GM19467 (cell line): ENCODE results near the gene TMEM151A.
"Not testable (repeated sequence)": the region's sequence is repeated elsewhere in the genome, so short reads cannot be mapped to it uniquely, and the experiment has no call there.

Experiments used
- ATAC-seq: cut with Tn5 transposase; IDR thresholded peaks from one replicate; pipeline ENCODE4 v1.9.1; 2021; ENCODE audit warnings: mild to moderate bottlenecking, moderate library complexity; ENCODE audit not compliant: unreplicated experiment

TMEM151A gene

GRCh38 chr11:66297610-66298009 lies 5.9 kb downstream of the TMEM151A start:
- no peak for ATAC-seq

DNA sequence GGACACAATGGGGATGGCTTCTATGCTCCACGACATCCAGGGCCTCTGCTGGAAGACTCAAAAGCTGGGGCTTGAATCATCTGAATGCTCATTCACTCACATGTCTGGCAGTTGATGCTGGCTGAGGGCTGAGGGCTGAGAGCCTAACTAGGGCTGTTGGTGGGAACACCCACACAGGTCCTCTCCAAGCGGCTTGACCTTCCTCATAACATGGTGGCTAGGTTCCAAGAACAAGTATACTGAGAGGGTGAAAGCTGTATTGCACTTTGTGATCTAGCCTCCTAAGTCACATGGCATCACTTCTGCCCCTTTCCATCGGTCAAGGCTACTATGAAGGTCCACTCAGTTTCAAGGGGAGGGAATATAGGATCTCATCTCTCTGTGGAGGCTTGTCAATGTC lies 7.5 kb downstream of the TMEM151A start:
- ATAC-seq: no peak

DNA sequence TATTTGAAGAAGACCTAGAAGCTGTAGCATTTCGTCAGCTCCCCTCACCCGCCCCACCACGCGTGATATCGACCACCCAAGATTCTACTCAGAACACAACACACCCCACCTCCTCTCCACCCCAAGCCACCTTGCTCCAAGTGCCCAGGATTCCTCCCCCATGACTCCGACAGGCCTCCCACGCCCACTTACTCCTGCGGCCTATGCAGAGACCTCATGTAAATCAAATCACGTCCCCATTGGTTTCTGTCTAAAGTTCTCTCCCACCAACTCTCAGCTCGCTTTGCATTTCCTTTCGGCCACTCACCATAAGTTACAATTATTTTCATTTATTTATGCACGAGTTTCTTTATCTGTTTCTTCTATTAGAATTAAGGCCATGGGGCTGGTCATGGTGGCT lies 11.0 kb downstream of the TMEM151A start:
- no peak for ATAC-seq

DNA sequence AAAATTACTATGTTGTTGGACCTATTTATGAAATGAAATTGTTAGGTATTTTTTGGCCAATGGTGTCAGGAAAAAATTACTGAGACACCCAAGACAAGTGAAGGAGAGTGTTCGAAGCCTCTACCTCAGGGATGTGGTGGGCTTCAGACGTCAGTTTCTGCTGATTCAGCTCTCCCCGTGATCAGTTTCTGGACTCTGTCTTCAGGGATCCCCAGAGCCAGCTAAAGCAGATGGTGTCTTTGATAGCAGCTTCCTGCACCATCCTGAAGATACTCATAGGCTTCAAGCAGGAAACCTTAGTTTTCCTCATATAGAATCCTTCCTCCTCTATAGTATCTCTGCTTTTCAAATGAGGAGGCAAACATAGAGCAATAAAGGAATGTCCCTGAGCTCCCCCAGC lies 17.8 kb downstream of the TMEM151A start:
- ATAC-seq: no peak

DNA sequence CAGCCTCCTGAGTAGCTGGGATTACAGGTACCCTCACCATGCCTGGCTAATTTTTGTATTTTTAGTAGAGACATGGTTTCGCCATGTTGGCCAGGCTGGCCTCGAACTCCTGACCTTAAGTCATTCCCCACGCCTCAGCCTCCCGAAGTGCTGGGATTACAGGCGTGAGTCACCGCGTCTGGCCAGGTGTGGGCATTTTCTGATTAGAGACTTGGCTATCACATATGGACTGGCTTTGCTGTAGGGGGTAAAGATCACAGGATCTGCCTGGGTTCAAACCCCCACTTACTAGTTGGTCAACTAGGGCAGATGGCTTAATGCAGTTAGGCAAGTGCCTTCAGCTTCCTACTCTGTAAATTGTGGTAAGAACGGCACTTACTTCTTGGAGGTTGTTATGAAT lies 18.6 kb downstream of the TMEM151A start:
- ATAC-seq: no peak

DNA sequence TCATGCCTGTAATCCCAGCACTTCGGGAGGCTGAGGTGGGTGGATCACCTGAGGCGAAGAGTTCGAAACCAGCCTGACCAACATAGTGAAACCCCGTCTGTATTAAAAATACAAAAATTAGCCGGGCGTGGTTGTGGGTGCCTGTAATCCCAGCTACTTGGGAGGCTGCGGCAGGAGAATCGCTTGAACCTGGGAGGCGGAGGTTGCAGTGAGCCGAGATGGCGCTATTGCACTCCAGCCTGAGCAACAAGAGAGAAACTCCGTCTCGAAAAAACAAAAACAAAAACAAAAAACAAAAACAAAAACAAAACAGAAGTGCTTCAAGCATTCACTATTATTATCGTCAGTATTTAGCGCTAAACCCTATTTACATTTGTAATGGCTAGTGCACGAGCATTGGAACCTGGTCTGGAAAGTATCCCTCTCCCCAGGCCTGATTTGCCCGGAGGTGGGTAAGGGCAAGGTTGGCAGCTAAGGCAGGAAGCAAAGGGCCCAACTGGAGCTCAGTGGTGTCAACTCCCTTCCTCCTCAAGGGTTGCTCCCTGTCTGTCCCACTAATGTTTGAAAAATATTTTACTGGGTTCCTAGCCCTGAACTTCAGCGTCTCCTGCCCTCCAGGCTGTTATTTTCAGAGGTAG lies 19.2 kb downstream of the TMEM151A start:
- not testable (repeated sequence) for ATAC-seq

DNA sequence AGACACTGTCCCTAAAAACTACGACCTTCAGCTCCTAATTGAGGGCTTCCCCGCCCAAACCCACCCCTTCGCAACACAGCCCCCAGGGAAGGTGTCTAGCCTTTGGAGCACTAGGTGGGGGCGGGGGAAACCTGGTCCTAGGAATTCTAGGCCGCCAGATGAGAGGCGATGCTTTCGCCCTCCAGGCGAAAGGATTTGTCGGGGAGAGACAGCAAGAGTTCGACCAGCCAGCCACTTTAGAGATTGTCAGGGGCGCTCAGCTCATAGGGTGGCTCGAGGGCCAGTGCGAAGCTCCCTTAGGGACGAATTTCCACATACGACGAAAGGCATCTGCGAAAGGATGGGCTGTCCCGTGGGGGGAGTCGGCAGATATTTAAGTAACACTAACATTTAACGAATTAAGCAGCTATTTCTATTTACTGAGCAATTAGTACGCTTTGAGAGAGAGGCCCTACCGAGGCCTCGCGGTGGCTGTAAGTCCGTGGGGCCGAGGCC lies 19.8 kb downstream of the TMEM151A start:
- ATAC-seq: no peak

GRCh38 chr11:66311965-66312548 lies 20.4 kb downstream of the TMEM151A start:
- ATAC-seq: peak; percentile 70

DNA sequence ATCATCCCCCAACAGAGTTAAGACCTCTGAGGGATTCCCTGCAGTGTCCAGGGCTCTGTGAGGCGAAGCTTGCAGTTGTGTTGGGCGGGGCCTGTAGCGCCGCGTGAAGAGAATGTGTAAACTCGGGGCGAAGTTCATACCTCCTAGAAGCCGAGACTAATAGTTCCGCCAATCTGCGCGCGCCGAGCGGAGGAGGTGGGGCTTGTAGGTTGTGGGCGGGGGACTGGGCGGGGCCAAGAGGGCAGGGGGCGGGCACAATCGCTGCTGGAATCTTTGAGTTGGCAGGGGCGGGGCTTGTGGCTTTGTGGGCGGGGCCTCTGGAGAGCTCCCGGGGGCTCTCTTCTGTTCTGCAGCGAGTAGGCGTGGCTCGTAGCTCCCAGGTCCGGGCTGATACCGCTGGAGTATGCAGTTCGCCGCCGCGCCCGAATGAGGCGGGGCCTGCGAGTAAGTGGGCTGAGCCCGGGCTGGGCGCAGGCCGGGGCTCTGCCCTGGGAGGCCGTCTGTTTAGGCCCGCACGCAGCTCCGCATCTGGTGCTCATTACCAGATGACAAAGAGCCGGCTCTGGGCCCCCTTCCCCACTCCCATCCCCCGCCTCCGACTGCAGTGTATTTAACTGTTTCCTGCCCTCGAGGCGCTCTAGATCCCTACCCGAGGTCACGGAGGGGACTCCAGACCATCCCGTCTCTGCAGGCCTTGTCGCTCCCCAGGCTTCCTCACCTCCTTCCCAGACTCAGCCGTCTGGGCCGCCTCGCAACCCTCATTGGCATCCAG lies 21.0 kb downstream of the TMEM151A start:
- peak; percentile 42 for ATAC-seq

DNA sequence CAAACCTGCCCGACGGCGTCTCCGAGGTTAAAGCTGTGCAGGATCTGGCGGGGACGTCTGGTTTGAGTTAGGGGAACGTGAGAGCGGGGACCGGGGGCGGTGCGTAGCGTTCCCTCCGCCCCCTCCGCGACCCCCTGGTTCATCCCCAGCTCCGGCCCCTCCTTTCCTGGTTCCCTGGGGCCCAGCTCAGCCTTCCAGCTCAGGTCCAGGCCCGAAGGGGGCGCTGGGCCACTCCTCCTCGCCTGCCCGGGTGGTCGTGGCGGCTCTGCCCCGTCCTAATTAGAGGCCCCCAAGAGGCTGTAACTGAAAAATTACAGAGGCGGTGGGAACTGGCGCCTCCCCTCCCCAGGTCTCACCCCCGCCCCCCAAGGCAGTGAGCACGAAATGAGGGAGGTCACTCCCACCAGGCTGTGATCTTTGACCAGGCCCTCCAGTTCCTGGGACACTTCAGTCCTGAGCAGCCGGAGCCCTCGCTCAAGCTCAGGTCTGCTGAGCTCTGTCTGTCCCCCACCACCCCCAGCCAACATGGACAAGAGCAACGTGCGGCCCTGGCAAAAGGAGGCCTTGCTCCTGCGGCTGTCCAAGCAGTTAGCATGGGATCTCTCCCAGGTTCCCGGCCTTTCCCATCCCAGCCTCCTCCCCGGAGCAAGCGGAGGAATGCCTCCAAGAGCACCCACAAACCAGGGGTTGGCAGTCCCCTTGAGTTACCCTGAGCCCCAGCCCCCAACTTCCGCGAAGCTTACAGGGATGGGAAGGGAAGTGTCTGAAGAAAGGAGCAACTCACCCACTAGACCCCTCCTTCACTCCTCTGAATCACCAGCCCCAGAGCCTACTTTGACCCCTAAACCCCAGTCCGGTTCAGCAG lies 21.9 kb downstream of the TMEM151A start:
- ATAC-seq: no peak

DNA sequence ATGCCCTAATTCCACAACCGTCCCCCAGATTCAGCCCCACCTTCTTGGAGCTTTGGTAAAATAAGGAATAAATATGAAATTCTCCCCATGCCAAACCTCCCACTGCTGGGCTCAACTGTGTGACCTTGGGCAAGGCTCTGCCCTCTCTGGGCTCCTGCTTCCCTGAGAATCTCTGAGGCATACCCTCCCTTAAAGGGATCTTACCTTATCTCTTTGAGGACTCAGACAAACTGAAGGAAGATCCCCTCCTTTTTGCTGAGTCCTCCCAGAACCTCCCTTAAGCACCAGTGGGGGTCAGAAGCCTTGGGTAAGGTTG lies 22.4 kb downstream of the TMEM151A start:
- no peak for ATAC-seq

DNA sequence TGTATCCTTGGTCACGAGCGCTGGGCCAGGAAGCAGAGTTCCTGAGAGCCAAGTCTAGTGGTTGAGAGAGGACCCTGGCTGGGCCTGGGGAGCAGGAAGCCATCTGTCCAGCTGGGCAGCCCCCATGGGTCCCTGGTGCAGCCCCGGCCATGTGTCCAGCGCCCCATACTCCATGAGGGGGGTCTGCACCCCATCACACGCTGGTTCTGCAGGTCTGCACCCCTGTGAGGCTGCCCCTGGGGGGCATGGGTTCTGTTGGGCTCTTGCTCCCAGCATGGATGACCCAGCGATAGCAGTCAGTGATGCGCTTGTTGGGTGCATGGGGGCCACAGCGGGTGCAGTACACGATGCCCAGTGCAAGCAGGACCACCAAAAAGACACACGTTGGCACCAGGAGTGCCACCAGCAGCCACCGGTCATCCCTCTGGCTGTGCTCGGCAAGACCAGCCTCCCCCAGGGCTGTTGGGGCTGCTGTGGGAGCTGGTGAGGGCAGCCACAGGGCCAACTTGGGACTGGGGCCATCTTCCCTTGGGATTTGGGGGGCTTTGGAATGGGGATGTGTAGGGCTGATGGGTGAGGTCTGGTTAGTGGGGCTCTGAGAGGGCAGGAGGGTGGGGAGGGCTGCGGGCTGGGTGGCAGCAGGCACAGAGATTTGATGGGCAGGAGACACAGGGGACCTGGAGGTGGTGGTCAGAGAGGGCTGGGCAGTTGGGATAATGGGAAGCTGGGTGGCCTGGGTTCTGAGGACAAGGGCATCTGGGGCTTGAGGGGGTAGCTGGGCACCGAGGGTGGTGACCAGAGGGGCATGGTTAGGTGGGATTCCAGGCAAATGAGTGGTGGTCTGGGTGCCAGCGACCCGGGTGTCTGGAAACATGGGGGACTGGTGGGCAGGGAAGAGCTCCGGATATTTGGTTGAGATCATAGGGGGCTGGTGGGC lies 23.1 kb downstream of the TMEM151A start:
- no peak for ATAC-seq

- no peak for ATAC-seq
Observed at GRCh38 chr11:66315498-66315885, 23.8 kb downstream of the TMEM151A start.

GRCh38 chr11:66315921-66316811 lies 24.5 kb downstream of the TMEM151A start:
- ATAC-seq: no peak

- no peak for ATAC-seq
Observed at GRCh38 chr11:66316849-66317251, 25.2 kb downstream of the TMEM151A start, which contains the start of gene CD248. CD248 (minus strand) TSS chr11:66317044; CDS start chr11:66317027, 17 bp downstream.

- ATAC-seq: no peak
Observed at GRCh38 chr11:66317322-66317722, 25.6 kb downstream of the TMEM151A start.

- ATAC-seq: no peak
Observed at GRCh38 chr11:66317723-66318599, 26.3 kb downstream of the TMEM151A start.

- no peak for ATAC-seq
Observed at GRCh38 chr11:66318600-66318970, 26.9 kb downstream of the TMEM151A start.
